Psoas muscle (tissue), 8 donors: Measurements from ENCODE around the gene RMI2. TPM values are rescaled to one million over a fixed set of nuclear protein-coding genes. Genes with fewer than 3 reads are reported as not detected.

Experiments
- ATAC-seq, 4 donors: fragments of 200-7000 bp; cut with Tn5 transposase; one replicate each; pipeline ENCODE4 v1.9.1; 2020; ENCODE audit warnings: moderate library complexity in 3 of 4, mild to moderate bottlenecking in 2 of 4
- DNase-seq, 2 donors: peaks; one replicate each; pipeline ENCODE4 v3.0.0-alpha.2; 2020
- H3K27ac ChIP-seq: fragments of 200-600 bp; one replicate; pipeline ENCODE4 v1.8.0; 2022
- H3K27me3 ChIP-seq, 3 donors: fragments of 200-600 bp in 1 of 3; one replicate each; pipeline versions ENCODE4 v1.6.1 to v1.8.0; 2013 to 2022; ENCODE audit warnings: low read length in 2 of 3, mild to moderate bottlenecking in 2 of 3, moderate library complexity in 1 of 3; ENCODE audit not compliant: insufficient read depth in 3 of 3
- H3K36me3 ChIP-seq, 2 donors: fragments of 200-600 bp in 1 of 2; one replicate each; pipeline versions ENCODE4 v1.6.1 to v1.8.0; 2013 to 2022; ENCODE audit warnings: low read depth in 1 of 2, mild to moderate bottlenecking in 1 of 2, moderate library complexity in 1 of 2; ENCODE audit not compliant: insufficient read depth in 1 of 2
- H3K4me1 ChIP-seq: fragments of 200-600 bp; one replicate; pipeline ENCODE4 v1.8.0; 2022
- H3K4me3 ChIP-seq: fragments of 200-600 bp; one replicate; pipeline ENCODE4 v1.8.0; 2022; ENCODE audit warnings: mild to moderate bottlenecking
- H3K9me3 ChIP-seq: fragments of 200-600 bp; one replicate; pipeline ENCODE4 v1.8.0; 2022
- CTCF ChIP-seq: fragments of 200-600 bp; IDR thresholded peaks from one replicate; pipeline ENCODE4 v1.8.0; 2022; ENCODE audit warnings: antibody characterized with exemption
- WGBS, 3 donors: extraction: QIAGEN DNeasy Blood & Tissue Kit; methylation state at CpG; one replicate each; pipeline versions ENCODE4 v1.1.6 to v1.1.7; 2013; 5-methylcytosine and 5-hydroxymethylcytosine counted together
- intact Hi-C, 2 donors: fragments of 100-400 bp; cut with DNase I; formaldehyde crosslinking; loops; one replicate each; pipeline versions ENCODE4 v1.11.0 to v1.14.2; 2022
- polyA plus RNA-seq, 3 donors: library from polyadenylated mRNA; stranded (reverse); fragments of 200-250 nt; gene quantifications; one replicate each; pipeline ENCODE4 v1.2.3, GENCODE V29; 2013
- total RNA-seq, 4 donors: library from RNA; stranded (reverse); fragmentation: NEBNext Ultra II Directional in 2 of 4; extraction: Animal tissue kit (Norgen Biotek cat#: 25700) in 2 of 4; gene quantifications; one replicate each; pipeline versions ENCODE4 v1.2.1 to v1.2.4, GENCODE V29; 2021 to 2023
- donor health status: healthy with polysubstance abuse.
- donor health status: DM: no; HTN: no; CAD: no; lungs with moderate emphysema.
- donor health status: Bipolar disorder and iron deficiency.
- donor health status: healthy.
- donor health status: DM: yes; HTN: yes; CAD: no.
- donor health status: DM: no; HTN: no; CAD: no.
- donor health status: DM: no; HTN: no; CAD: no.
- donor health status: DM: yes; HTN: yes; CAD: no.

The RMI2 gene
- total and polyA plus RNA-seq, 7 donors, result 0.11 to 0.64 (median 0.23) TPM; not detected in 2

GRCh38 chr16:11390573-11391495 lies 45.6 kb downstream of the RMI2 start:
- DNase-seq (no peak), ATAC-seq (no peak)
- WGBS, 3 donors, result 69 to 76% (median 72%) methylated on average over 15 of the region's 15 CpGs
- Histone ChIP-seq H3K4me1 (no peaks in the 10 kb centered on the region), H3K9me3 (no peaks in the 10 kb centered on the region), H3K27ac (no peak overlapping the region), H3K36me3 (no peaks in the 10 kb centered on the region), H3K27me3 (no peaks in the 10 kb centered on the region), H3K4me3 (no peak overlapping the region)
- intact Hi-C loops, result loop anchor here (5.0 to 10.0 kb wide), 2 partner anchors 246 to 674 kb away; no protein-coding TSS in a partner anchor
- TF ChIP-seq CTCF, result no peak

GRCh38 chr16:11391576-11391975 lies 46.3 kb downstream of the RMI2 start:
- H3K36me3 ChIP-seq, result no peaks in the 10 kb centered on the region
- no peak overlapping the region for H3K27ac ChIP-seq
- no peak for TF ChIP-seq CTCF
- no peak overlapping the region for H3K4me3 ChIP-seq
- intact Hi-C loops, result loop anchor here (5.0 to 10.0 kb wide), 2 partner anchors 246 to 673 kb away; no protein-coding TSS in a partner anchor
- H3K4me1 ChIP-seq, result peaks cover 4% of the 10 kb centered on the region
- no peak for ATAC-seq
- H3K27me3 ChIP-seq, result no peaks in the 10 kb centered on the region
- WGBS, 3 donors, result 53 to 71% (median 62%) methylated on average over 9 to 12 of the region's 12 CpGs
- H3K9me3 ChIP-seq, result no peaks in the 10 kb centered on the region
- DNase-seq, result no peak

- no peaks in the 10 kb centered on the region for H3K27me3 ChIP-seq
- no peak overlapping the region for H3K4me3 ChIP-seq
- no peak for TF ChIP-seq CTCF
- no peak overlapping the region for H3K27ac ChIP-seq
- H3K36me3 ChIP-seq, result no peaks in the 10 kb centered on the region
- intact Hi-C loops, result loop anchor here (5.0 to 10.0 kb wide), 2 partner anchors 245 to 673 kb away; no protein-coding TSS in a partner anchor
- no peak for DNase-seq
- H3K9me3 ChIP-seq, result no peaks in the 10 kb centered on the region
- 44 to 53% (median 47%) methylated on average over 19 of the region's 19 CpGs for WGBS, 3 donors
- ATAC-seq, result peak in 2 of 4 donors; percentile 21 to 22
- peaks cover 5% of the 10 kb centered on the region for H3K4me1 ChIP-seq
Measured at GRCh38 chr16:11392041-11392581, 46.9 kb downstream of the RMI2 start.

GRCh38 chr16:11393366-11393765 lies 48.1 kb downstream of the RMI2 start:
- Histone ChIP-seq H3K4me1 (peaks cover 5% of the 10 kb centered on the region), H3K9me3 (no peaks in the 10 kb centered on the region), H3K27ac (no peak overlapping the region), H3K27me3 (no peaks in the 10 kb centered on the region), H3K36me3 (no peaks in the 10 kb centered on the region), H3K4me3 (no peak overlapping the region)
- DNase-seq (no peak), ATAC-seq (no peak)
- intact Hi-C loops, result loop anchor here (5.0 to 10.0 kb wide), 2 partner anchors 244 to 671 kb away; no protein-coding TSS in a partner anchor
- whole genome bisulfite sequencing, 3 donors, result 89 to 94% (median 94%) methylated on average over 11 of the region's 11 CpGs
- TF ChIP-seq CTCF, result no peak
